ENCODE measurements around the gene TENM3. TPM values are rescaled to one million over a fixed set of nuclear protein-coding genes. Genes with fewer than 3 reads are reported as not detected.

The TENM3 gene
- total and polyA plus RNA-seq, 3 donors from 2014 or later = 10.9 to 42.7 (median 42.2) TPM

DNA sequence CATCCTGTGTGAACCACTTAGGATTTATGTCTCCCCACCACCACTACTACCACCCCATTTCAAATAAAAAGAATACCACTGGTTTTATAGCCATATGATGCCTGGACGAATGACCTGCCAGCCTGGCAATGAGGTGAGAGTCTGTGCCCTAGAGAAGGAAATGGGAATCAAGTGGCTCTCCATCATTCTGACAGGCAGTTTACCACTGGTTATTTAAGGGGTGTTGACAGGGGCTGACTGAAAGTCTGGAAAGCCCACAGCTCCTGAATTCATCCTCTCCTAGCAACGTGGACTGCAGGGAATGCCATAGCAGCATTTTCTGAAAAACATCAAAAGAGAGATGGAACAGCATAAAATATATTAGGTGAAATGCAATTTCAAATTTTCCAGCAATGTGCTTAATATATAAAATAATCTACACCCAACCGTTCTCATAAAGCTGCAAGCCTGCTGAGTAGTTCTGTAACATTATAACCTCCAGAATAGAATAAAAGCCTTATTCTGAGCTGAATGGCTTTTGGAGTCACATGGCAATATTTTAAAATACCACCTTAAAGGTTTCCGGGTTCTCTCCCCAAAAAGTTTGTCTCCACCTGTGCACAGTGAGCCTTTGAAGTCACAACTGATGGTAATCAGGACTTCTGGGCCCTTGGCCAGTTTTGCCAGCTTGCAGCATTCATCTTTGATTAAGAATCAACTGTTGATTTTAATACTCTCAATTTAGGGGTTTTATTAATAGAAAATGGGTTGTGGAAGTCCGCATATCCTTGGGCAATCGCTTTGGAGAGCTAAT, 552.4 kb downstream of the TENM3 start:
- Histone ChIP-seq H3K4me3 (no peak overlapping the region), H3K9me3 (no peaks in the 10 kb centered on the region), H3K4me1 (no peaks in the 10 kb centered on the region), H3K36me3 (ENCODE audit: low read depth, missing control alignments) (no peaks in the 10 kb centered on the region), H3K27me3 (no peaks in the 10 kb centered on the region), H3K27ac (no peak overlapping the region)
- intact Hi-C loops (cut with DNase I; ENCODE audit: low total_unique reads) = no loop called here
- TF ChIP-seq, protein P1, sequence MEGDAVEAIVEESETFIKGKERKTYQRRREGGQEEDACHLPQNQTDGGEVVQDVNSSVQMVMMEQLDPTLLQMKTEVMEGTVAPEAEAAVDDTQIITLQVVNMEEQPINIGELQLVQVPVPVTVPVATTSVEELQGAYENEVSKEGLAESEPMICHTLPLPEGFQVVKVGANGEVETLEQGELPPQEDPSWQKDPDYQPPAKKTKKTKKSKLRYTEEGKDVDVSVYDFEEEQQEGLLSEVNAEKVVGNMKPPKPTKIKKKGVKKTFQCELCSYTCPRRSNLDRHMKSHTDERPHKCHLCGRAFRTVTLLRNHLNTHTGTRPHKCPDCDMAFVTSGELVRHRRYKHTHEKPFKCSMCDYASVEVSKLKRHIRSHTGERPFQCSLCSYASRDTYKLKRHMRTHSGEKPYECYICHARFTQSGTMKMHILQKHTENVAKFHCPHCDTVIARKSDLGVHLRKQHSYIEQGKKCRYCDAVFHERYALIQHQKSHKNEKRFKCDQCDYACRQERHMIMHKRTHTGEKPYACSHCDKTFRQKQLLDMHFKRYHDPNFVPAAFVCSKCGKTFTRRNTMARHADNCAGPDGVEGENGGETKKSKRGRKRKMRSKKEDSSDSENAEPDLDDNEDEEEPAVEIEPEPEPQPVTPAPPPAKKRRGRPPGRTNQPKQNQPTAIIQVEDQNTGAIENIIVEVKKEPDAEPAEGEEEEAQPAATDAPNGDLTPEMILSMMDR (IDR thresholded peaks at IDR 0.05) = no peak
- TF ChIP-seq POLR2A (IDR thresholded peaks at IDR 0.05) = no peak
- 79 to 89% methylated on average over 6 of the region's 6 CpGs for WGBS, 2 donors
- no peak for DNase-seq

DNA sequence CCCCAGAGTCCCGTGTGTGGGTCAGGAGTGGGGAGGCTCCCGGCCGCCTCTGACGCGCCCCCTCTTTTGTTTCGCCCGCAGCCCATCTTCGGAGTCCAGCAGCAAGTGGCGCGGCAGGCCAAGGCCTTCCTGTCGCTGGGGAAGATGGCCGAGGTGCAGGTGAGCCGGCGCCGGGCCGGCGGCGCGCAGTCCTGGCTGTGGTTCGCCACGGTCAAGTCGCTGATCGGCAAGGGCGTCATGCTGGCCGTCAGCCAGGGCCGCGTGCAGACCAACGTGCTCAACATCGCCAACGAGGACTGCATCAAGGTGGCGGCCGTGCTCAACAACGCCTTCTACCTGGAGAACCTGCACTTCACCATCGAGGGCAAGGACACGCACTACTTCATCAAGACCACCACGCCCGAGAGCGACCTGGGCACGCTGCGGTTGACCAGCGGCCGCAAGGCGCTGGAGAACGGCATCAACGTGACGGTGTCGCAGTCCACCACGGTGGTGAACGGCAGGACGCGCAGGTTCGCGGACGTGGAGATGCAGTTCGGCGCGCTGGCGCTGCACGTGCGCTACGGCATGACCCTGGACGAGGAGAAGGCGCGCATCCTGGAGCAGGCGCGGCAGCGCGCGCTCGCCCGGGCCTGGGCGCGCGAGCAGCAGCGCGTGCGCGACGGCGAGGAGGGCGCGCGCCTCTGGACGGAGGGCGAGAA, 556.5 kb downstream of the TENM3 start:
- DNase-seq = peak; percentile 53
- H3K36me3 ChIP-seq (ENCODE audit: low read depth, missing control alignments) = no peaks in the 10 kb centered on the region
- no peaks in the 10 kb centered on the region for H3K4me1 ChIP-seq
- H3K9me3 ChIP-seq = no peaks in the 10 kb centered on the region
- no peak for TF ChIP-seq POLR2A (IDR thresholded peaks at IDR 0.05)
- TF ChIP-seq, protein P1 (IDR thresholded peaks at IDR 0.05) = no peak
- intact Hi-C loops (cut with DNase I; ENCODE audit: low total_unique reads) = loop anchor here (10.0 kb wide), 1 partner anchor 315 kb away; no protein-coding TSS in a partner anchor
- 72 to 84% methylated on average over 5 to 85 of the region's 85 CpGs for WGBS, 2 donors
- H3K27me3 ChIP-seq = no peaks in the 10 kb centered on the region
- H3K27ac ChIP-seq = no peak overlapping the region
- H3K4me3 ChIP-seq = peak overlapping the region; percentile 40 to 45

DNA sequence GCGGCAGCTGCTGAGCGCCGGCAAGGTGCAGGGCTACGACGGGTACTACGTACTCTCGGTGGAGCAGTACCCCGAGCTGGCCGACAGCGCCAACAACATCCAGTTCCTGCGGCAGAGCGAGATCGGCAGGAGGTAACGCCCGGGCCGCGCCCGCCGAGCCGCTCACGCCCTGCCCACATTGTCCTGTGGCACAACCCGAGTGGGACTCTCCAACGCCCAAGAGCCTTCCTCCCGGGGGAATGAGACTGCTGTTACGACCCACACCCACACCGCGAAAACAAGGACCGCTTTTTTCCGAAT, 557.0 kb downstream of the TENM3 start:
- peak overlapping the region; percentile 40 to 45 for H3K4me3 ChIP-seq
- WGBS, 2 donors = 65 to 75% methylated on average over 21 to 29 of the region's 29 CpGs
- H3K36me3 ChIP-seq (ENCODE audit: low read depth, missing control alignments) = no peaks in the 10 kb centered on the region
- intact Hi-C loops (cut with DNase I; ENCODE audit: low total_unique reads) = loop anchor here (10.0 kb wide), 1 partner anchor 315 kb away; no protein-coding TSS in a partner anchor
- no peaks in the 10 kb centered on the region for H3K27me3 ChIP-seq
- no peak for DNase-seq
- no peak overlapping the region for H3K27ac ChIP-seq
- TF ChIP-seq, protein P1 (IDR thresholded peaks at IDR 0.05) = no peak
- TF ChIP-seq POLR2A (IDR thresholded peaks at IDR 0.05) = no peak
- H3K9me3 ChIP-seq = no peaks in the 10 kb centered on the region
- H3K4me1 ChIP-seq = no peaks in the 10 kb centered on the region

DNA sequence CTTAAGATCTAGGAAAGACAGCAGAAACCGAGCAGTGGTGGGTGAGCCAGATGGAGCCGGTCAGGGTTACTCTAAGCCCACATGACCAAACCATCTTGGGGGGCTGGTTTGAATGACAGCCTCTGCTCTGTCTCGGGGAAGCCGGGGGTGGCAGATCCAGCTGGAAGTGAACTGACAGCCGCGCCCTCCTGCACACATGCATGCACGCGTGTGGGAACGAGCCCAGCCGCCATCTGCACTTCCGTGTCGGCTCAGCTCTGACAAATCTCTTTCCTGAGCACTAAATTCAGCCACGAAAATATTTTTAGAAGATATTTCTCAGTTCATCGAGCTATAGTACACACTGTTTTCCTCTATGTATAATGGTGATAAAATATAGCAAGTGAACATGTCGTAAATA, 558.4 kb downstream of the TENM3 start:
- no peak for DNase-seq
- TF ChIP-seq, protein P1 (IDR thresholded peaks at IDR 0.05) = no peak
- TF ChIP-seq POLR2A (IDR thresholded peaks at IDR 0.05) = no peak
- H3K36me3 ChIP-seq (ENCODE audit: low read depth, missing control alignments) = no peaks in the 10 kb centered on the region
- intact Hi-C loops (cut with DNase I; ENCODE audit: low total_unique reads) = loop anchor here (10.0 kb wide), 1 partner anchor 317 kb away; no protein-coding TSS in a partner anchor
- no peaks in the 10 kb centered on the region for H3K4me1 ChIP-seq
- H3K27me3 ChIP-seq = no peaks in the 10 kb centered on the region
- WGBS, 2 donors = 71 to 84% methylated on average over 15 of the region's 15 CpGs
- no peaks in the 10 kb centered on the region for H3K9me3 ChIP-seq
- H3K27ac ChIP-seq = no peak overlapping the region
- no peak overlapping the region for H3K4me3 ChIP-seq

Data from testis (tissue), 3 donors.